Central memory CD8-positive, alpha-beta T cell (primary cell): ENCODE data around the gene RBBP8NL.
A peak's percentile ranks its signal among the peaks of the same experiment; 100 is the strongest.

Source experiments
- ATAC-seq: fragments of 150-1000 bp; cut with Tn5 transposase; replicated peaks from 2 replicates; pipeline ENCODE4 v1.10.0; 2022; ENCODE audit warnings: mild to moderate bottlenecking, moderate FRiP score, moderate number of reproducible peaks; ENCODE audit not compliant: poor library complexity, severe bottlenecking; ENCODE audit errors: extremely low read depth
- DNase-seq, 2 donors: peaks; one replicate each; pipeline ENCODE4 v3.0.0; 2021; ENCODE audit warnings: low spot score in 2 of 2
- H3K27ac Mint-ChIP-seq: one replicate; pipeline ENCODE4 v1.8.0; 2022; ENCODE audit warnings: low read depth, mild to moderate bottlenecking, moderate library complexity, mixed read lengths
- H3K27me3 Mint-ChIP-seq: one replicate; pipeline ENCODE4 v1.8.0; 2022; ENCODE audit warnings: mixed read lengths
- H3K36me3 Mint-ChIP-seq: one replicate; pipeline ENCODE4 v1.8.0; 2022; ENCODE audit warnings: mild to moderate bottlenecking, moderate library complexity, mixed read lengths; ENCODE audit not compliant: insufficient read depth
- H3K4me1 Mint-ChIP-seq: one replicate; pipeline ENCODE4 v1.8.0; 2022; ENCODE audit warnings: mixed read lengths
- H3K4me3 Mint-ChIP-seq: one replicate; pipeline ENCODE4 v1.8.0; 2022; ENCODE audit warnings: mild to moderate bottlenecking, moderate library complexity, mixed read lengths
- H3K9me3 Mint-ChIP-seq: one replicate; pipeline ENCODE4 v1.8.0; 2022; ENCODE audit warnings: mixed read lengths

Gene RBBP8NL

GRCh38 chr20:62427172-62428001, at the start of gene RBBP8NL:
Gene RBBP8NL (minus strand): TSS chr20:62427539. CDS start chr20:62419647, 7,892 bp downstream.
- peaks cover 13% of the 10 kb centered on the region for H3K27me3 Mint-ChIP-seq
- no peaks in the 10 kb centered on the region for H3K36me3 Mint-ChIP-seq
- no peaks in the 10 kb centered on the region for H3K9me3 Mint-ChIP-seq
- DNase-seq = no peak
- no peaks in the 10 kb centered on the region for H3K4me1 Mint-ChIP-seq
- no peak within 1 kb of the TSS for H3K4me3 Mint-ChIP-seq
- ATAC-seq = no peak
- H3K27ac Mint-ChIP-seq = no peak within 1 kb of the TSS

GRCh38 chr20:62476056-62476838, 48.9 kb upstream of the RBBP8NL start:
- Mint-ChIP-seq H3K4me1 (peaks cover 8% of the 10 kb centered on the region), H3K36me3 (no peaks in the 10 kb centered on the region), H3K27me3 (peaks cover 54% of the 10 kb centered on the region), H3K4me3 (peak overlapping the region; percentile 73), H3K9me3 (no peaks in the 10 kb centered on the region), H3K27ac (peak overlapping the region; percentile 80)
- no peak for ATAC-seq
- DNase-seq = no peak

- H3K27ac Mint-ChIP-seq = peak within 1 kb of the TSS; percentile 80
- no peak for ATAC-seq
- H3K27me3 Mint-ChIP-seq = peaks cover 54% of the 10 kb centered on the region
- no peaks in the 10 kb centered on the region for H3K36me3 Mint-ChIP-seq
- peak within 1 kb of the TSS; percentile 73 for H3K4me3 Mint-ChIP-seq
- no peaks in the 10 kb centered on the region for H3K9me3 Mint-ChIP-seq
- no peak for DNase-seq
- peaks cover 8% of the 10 kb centered on the region for H3K4me1 Mint-ChIP-seq
These were observed 48.4 kb upstream of the RBBP8NL start, which contains the start of gene GATA5 for GRCh38 chr20:62475772-62476055. Gene GATA5 (minus strand): TSS chr20:62475995. CDS start chr20:62475521, 474 bp downstream.

GRCh38 chr20:62475027-62475771, 47.9 kb upstream of the RBBP8NL start:
- ATAC-seq (no peak), DNase-seq (no peak)
- no peaks in the 10 kb centered on the region for H3K9me3 Mint-ChIP-seq
- H3K27ac Mint-ChIP-seq = no peak overlapping the region
- H3K27me3 Mint-ChIP-seq = peaks cover 58% of the 10 kb centered on the region
- H3K4me3 Mint-ChIP-seq = no peak overlapping the region
- H3K4me1 Mint-ChIP-seq = peaks cover 8% of the 10 kb centered on the region
- no peaks in the 10 kb centered on the region for H3K36me3 Mint-ChIP-seq

- H3K27me3 Mint-ChIP-seq = peaks cover 58% of the 10 kb centered on the region
- H3K36me3 Mint-ChIP-seq = no peaks in the 10 kb centered on the region
- no peak for ATAC-seq
- H3K9me3 Mint-ChIP-seq = no peaks in the 10 kb centered on the region
- peaks cover 8% of the 10 kb centered on the region for H3K4me1 Mint-ChIP-seq
- no peak for DNase-seq
- no peak overlapping the region for H3K4me3 Mint-ChIP-seq
- H3K27ac Mint-ChIP-seq = no peak overlapping the region
These were observed 47.3 kb upstream of the RBBP8NL start for GRCh38 chr20:62474604-62475026.

- H3K36me3 Mint-ChIP-seq = no peaks in the 10 kb centered on the region
- no peak overlapping the region for H3K4me3 Mint-ChIP-seq
- no peak for DNase-seq
- peaks cover 53% of the 10 kb centered on the region for H3K27me3 Mint-ChIP-seq
- H3K9me3 Mint-ChIP-seq = no peaks in the 10 kb centered on the region
- peaks cover 8% of the 10 kb centered on the region for H3K4me1 Mint-ChIP-seq
- no peak overlapping the region for H3K27ac Mint-ChIP-seq
- no peak for ATAC-seq
These were observed 46.6 kb upstream of the RBBP8NL start for GRCh38 chr20:62473717-62474603.

GRCh38 chr20:62472941-62473585, 45.7 kb upstream of the RBBP8NL start:
- DNase-seq (no peak), ATAC-seq (no peak)
- Mint-ChIP-seq H3K27me3 (peaks cover 44% of the 10 kb centered on the region), H3K27ac (no peak overlapping the region), H3K4me1 (peaks cover 8% of the 10 kb centered on the region), H3K4me3 (no peak overlapping the region), H3K36me3 (no peaks in the 10 kb centered on the region), H3K9me3 (no peaks in the 10 kb centered on the region)

GRCh38 chr20:62472138-62472940, 45.0 kb upstream of the RBBP8NL start:
- Mint-ChIP-seq H3K36me3 (no peaks in the 10 kb centered on the region), H3K27me3 (peaks cover 37% of the 10 kb centered on the region), H3K4me1 (peaks cover 8% of the 10 kb centered on the region), H3K27ac (no peak overlapping the region), H3K9me3 (no peaks in the 10 kb centered on the region), H3K4me3 (no peak overlapping the region)
- DNase-seq (no peak), ATAC-seq (no peak)

- H3K4me3 Mint-ChIP-seq = no peak overlapping the region
- H3K9me3 Mint-ChIP-seq = no peaks in the 10 kb centered on the region
- no peaks in the 10 kb centered on the region for H3K36me3 Mint-ChIP-seq
- H3K4me1 Mint-ChIP-seq = no peaks in the 10 kb centered on the region
- ATAC-seq (no peak), DNase-seq (no peak)
- H3K27me3 Mint-ChIP-seq = peaks cover 27% of the 10 kb centered on the region
- H3K27ac Mint-ChIP-seq = no peak overlapping the region
These were observed 43.1 kb upstream of the RBBP8NL start for GRCh38 chr20:62470459-62470858.

- ATAC-seq (no peak), DNase-seq (no peak)
- no peaks in the 10 kb centered on the region for H3K36me3 Mint-ChIP-seq
- H3K4me1 Mint-ChIP-seq = no peaks in the 10 kb centered on the region
- H3K4me3 Mint-ChIP-seq = no peak overlapping the region
- no peak overlapping the region for H3K27ac Mint-ChIP-seq
- no peaks in the 10 kb centered on the region for H3K9me3 Mint-ChIP-seq
- peaks cover 27% of the 10 kb centered on the region for H3K27me3 Mint-ChIP-seq
These were observed 42.7 kb upstream of the RBBP8NL start for GRCh38 chr20:62470001-62470400.

- no peak for ATAC-seq
- Mint-ChIP-seq H3K4me3 (no peak overlapping the region), H3K4me1 (no peaks in the 10 kb centered on the region), H3K36me3 (no peaks in the 10 kb centered on the region), H3K9me3 (no peaks in the 10 kb centered on the region), H3K27ac (no peak overlapping the region), H3K27me3 (peaks cover 27% of the 10 kb centered on the region)
- DNase-seq = no peak
These were observed 42.0 kb upstream of the RBBP8NL start for GRCh38 chr20:62469352-62469751.
